ENCODE results near the gene DIO1. TPM values are rescaled to one million over a fixed set of nuclear protein-coding genes. Genes with fewer than 3 reads are reported as not detected.
"Not testable (repeated sequence)": the region's sequence is repeated elsewhere in the genome, so short reads cannot be mapped to it uniquely, and the experiment has no call there.

DIO1 gene
- total RNA-seq, 4 donors from 2014 or later = not detected

DNA sequence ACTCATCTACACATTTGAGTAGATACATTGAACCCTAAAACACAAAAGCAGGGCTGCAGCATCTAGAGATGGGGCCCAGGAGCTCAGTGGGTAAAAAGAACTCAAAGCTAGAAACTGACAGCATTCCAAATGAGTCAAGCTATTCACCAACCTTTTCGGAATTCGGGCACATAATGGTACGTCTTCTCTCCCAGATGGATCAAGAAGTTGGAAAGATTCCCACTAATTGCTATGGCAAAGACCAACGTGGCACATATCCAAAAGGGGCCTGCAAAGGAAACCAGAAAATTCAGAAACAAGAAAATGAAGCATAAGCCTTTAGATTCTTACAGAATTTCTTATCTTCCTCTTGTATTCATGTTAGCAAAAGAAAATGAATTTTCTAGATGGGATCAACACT, 22.8 kb upstream of the DIO1 start:
- Histone ChIP-seq H3K9me3 (no peaks in the 10 kb centered on the region), H3K4me3 (no peak overlapping the region), H3K4me1 (no peaks in the 10 kb centered on the region), H3K27me3 (no peaks in the 10 kb centered on the region), H3K36me3 (peaks cover 0 to 48% (median 16%) of the 10 kb centered on the region in 4 donors), H3K27ac (no peak overlapping the region)
- intact Hi-C loops (cut with DNase I; ENCODE audit: low total_unique reads) (no loop called here), in situ Hi-C loops (cut with MboI; ENCODE audit: low pct_ligation_motif_present in 1 of 4, low pct_unique_long_range_greater_than_20kb in 1 of 4, low sequenced_read_pairs in 3 of 4) (loop anchor here in 3 of 4 donors (10.0 to 25.0 kb wide), 3 partner anchors 84 to 166 kb away; no protein-coding TSS in a partner anchor)
- no peak for DNase-seq
- 56 to 85% methylated on average over 4 of the region's 4 CpGs for WGBS, 2 donors (ENCODE audit: low coverage in 1 of 2)
- TF ChIP-seq POLR2A (IDR thresholded peaks at IDR 0.05) (no peak), EP300 (IDR thresholded peaks at IDR 0.05; ENCODE audit: low read depth) (no peak), POLR2AphosphoS5 (IDR thresholded peaks at IDR 0.05) (no peak)
- TF ChIP-seq, protein P1, sequence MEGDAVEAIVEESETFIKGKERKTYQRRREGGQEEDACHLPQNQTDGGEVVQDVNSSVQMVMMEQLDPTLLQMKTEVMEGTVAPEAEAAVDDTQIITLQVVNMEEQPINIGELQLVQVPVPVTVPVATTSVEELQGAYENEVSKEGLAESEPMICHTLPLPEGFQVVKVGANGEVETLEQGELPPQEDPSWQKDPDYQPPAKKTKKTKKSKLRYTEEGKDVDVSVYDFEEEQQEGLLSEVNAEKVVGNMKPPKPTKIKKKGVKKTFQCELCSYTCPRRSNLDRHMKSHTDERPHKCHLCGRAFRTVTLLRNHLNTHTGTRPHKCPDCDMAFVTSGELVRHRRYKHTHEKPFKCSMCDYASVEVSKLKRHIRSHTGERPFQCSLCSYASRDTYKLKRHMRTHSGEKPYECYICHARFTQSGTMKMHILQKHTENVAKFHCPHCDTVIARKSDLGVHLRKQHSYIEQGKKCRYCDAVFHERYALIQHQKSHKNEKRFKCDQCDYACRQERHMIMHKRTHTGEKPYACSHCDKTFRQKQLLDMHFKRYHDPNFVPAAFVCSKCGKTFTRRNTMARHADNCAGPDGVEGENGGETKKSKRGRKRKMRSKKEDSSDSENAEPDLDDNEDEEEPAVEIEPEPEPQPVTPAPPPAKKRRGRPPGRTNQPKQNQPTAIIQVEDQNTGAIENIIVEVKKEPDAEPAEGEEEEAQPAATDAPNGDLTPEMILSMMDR (IDR thresholded peaks at IDR 0.05) = no peak

DNA sequence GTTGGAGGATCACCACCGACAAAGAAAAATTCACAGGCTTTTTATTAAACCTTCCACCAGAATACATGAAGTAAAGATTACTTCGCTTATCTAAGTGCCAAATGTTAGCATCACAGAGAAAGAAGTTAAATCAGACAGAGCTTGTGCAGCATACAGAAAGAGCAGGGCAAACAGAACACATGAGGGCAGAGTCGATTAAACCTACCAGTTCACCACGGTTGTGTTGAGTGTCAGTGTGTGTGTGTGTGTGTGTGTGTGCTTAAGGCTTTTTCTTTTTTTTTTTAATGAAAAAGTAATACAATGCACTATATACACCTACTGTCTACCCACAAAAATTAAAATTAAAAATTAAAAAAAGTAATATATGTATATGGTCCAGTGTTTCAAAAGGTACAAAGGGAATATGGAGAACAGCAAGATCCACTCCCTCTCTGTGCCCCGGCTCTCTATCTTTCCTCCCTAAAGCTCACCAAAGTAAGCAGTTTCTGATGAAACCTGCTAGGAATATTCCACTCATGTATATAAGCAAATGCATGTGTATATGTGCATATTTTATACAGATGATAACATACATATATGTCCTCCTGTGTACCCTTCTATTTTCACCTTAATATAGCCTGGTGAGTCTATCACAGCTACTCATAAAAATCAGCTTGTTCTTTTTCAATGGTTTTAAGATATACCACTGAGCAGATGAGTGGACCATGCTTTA, 22.1 kb upstream of the DIO1 start:
- Histone ChIP-seq H3K27me3 (no peaks in the 10 kb centered on the region), H3K9me3 (no peaks in the 10 kb centered on the region), H3K36me3 (peaks cover 0 to 49% (median 18%) of the 10 kb centered on the region in 4 donors), H3K4me1 (no peaks in the 10 kb centered on the region), H3K27ac (no peak overlapping the region), H3K4me3 (no peak overlapping the region)
- in situ Hi-C loops (cut with MboI; ENCODE audit: low pct_ligation_motif_present in 1 of 4, low pct_unique_long_range_greater_than_20kb in 1 of 4, low sequenced_read_pairs in 3 of 4) (loop anchor here in 3 of 4 donors (10.0 to 25.0 kb wide), 3 partner anchors 83 to 165 kb away; no protein-coding TSS in a partner anchor), intact Hi-C loops (cut with DNase I; ENCODE audit: low total_unique reads) (no loop called here)
- TF ChIP-seq POLR2AphosphoS5 (IDR thresholded peaks at IDR 0.05) = no peak
- TF ChIP-seq POLR2A (IDR thresholded peaks at IDR 0.05) = no peak
- TF ChIP-seq, protein P1 (IDR thresholded peaks at IDR 0.05) = no peak
- TF ChIP-seq EP300 (IDR thresholded peaks at IDR 0.05; ENCODE audit: low read depth) = no peak
- no peak for DNase-seq
- 66 to 70% methylated on average over 5 of the region's 5 CpGs for WGBS, 2 donors (ENCODE audit: low coverage in 1 of 2)

DNA sequence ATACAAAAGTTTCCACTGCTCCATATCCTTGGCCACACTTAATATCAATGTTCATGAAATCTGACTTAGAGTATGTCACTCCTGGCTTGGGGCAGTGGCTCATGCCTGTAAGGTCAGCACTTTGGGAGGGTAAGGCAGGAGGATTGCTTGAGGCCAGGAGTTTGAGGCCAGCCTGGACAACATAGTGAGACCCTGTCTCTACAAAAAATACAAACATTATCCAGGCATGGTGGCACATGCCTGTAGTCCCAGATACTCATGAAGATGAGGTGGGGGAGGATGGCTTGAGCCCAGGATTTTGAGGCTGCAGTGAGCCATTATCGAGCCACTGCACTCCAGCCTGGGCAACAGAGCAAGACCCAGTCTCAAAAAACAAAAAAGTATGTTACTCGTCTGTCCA, 18.8 kb upstream of the DIO1 start:
- 89 to 100% methylated on average over 2 of the region's 2 CpGs for WGBS, 2 donors (ENCODE audit: low coverage in 1 of 2)
- intact Hi-C loops (cut with DNase I; ENCODE audit: low total_unique reads); H3K27ac ChIP-seq; H3K27me3 ChIP-seq; DNase-seq; H3K9me3 ChIP-seq; H3K4me3 ChIP-seq; H3K4me1 ChIP-seq: not testable (repeated sequence)
- in situ Hi-C loops (cut with MboI; ENCODE audit: low pct_ligation_motif_present in 1 of 4, low pct_unique_long_range_greater_than_20kb in 1 of 4, low sequenced_read_pairs in 3 of 4) = loop anchor here in 1 of 4 donors (10.0 kb wide), 1 partner anchor 80 kb away; no protein-coding TSS in a partner anchor
- H3K36me3 ChIP-seq = peaks cover 0 to 51% (median 23%) of the 10 kb centered on the region in 4 donors

DNA sequence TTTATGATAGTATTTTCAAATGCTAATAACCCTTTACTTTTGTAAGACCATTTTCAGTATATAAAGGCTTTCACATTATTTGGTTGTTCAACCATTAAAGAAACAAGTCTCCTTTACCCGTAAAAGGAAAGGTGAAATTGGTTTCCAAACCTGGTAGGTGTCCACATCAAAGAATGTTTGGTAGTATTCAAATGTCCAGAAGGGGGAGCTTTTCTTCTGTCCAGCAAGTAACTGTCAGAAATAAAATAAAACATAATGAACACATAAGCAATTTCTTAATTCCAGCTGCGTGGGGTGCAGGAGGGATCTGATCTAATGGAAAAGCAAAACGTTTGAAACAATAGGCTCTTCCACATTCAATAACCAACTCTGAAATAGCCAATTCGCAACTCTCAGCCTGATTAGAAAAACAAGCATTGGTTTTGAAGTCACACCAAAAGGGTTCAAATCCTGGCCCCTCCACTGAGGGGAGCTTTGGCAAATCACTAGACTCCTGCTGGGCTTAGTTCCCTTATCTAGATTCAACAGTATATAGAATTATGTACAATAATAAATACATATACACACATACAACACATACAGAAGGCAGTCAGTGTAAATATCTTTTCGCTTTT, 15.4 kb upstream of the DIO1 start:
- 40 to 48% methylated on average over 4 to 5 of the region's 5 CpGs for WGBS, 2 donors (ENCODE audit: low coverage in 1 of 2)
- in situ Hi-C loops (cut with MboI; ENCODE audit: low pct_ligation_motif_present in 1 of 4, low pct_unique_long_range_greater_than_20kb in 1 of 4, low sequenced_read_pairs in 3 of 4) (loop anchor here in 1 of 4 donors (10.0 kb wide), 1 partner anchor 76 kb away; no protein-coding TSS in a partner anchor), intact Hi-C loops (cut with DNase I; ENCODE audit: low total_unique reads) (no loop called here)
- Histone ChIP-seq H3K4me3 (no peak overlapping the region), H3K27ac (no peak overlapping the region), H3K9me3 (no peaks in the 10 kb centered on the region), H3K4me1 (no peaks in the 10 kb centered on the region), H3K36me3 (peaks cover 0 to 40% (median 20%) of the 10 kb centered on the region in 4 donors), H3K27me3 (no peaks in the 10 kb centered on the region)
- TF ChIP-seq POLR2AphosphoS5 (IDR thresholded peaks at IDR 0.05) (no peak), EP300 (IDR thresholded peaks at IDR 0.05; ENCODE audit: low read depth) (no peak), POLR2A (IDR thresholded peaks at IDR 0.05) (no peak)
- TF ChIP-seq, protein P1 (IDR thresholded peaks at IDR 0.05) = peak; percentile 44 to 65 (median 58)
- no peak for DNase-seq

DNA sequence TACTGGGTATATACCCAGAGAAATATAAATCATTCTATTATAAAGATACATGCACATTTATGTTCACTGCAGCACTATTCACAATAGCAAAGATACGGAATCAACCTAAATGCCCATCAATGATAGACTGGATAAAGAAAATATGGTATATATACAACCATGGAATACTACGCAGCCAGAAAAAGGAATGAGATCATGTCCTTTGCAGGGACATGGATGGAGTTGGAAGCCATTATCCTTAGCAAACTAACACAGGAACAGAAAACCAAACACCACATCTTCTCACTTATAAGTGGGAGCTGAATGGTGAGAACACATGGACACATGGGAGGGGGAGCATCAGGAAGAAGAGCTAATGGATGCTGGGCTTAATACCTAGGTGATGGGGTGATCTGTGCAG, 12.1 kb upstream of the DIO1 start:
- H3K4me1 ChIP-seq; H3K27ac ChIP-seq; H3K27me3 ChIP-seq; H3K9me3 ChIP-seq; intact Hi-C loops (cut with DNase I; ENCODE audit: low total_unique reads); DNase-seq; H3K4me3 ChIP-seq: not testable (repeated sequence)
- peaks cover 0 to 23% (median 9%) of the 10 kb centered on the region in 4 donors for H3K36me3 ChIP-seq
- 77 to 100% methylated on average over 2 of the region's 2 CpGs for WGBS, 2 donors (ENCODE audit: low coverage in 1 of 2)
- in situ Hi-C loops (cut with MboI; ENCODE audit: low pct_ligation_motif_present in 1 of 4, low pct_unique_long_range_greater_than_20kb in 1 of 4, low sequenced_read_pairs in 3 of 4) = loop anchor here in 1 of 4 donors (10.0 kb wide), 1 partner anchor 73 kb away; no protein-coding TSS in a partner anchor

DNA sequence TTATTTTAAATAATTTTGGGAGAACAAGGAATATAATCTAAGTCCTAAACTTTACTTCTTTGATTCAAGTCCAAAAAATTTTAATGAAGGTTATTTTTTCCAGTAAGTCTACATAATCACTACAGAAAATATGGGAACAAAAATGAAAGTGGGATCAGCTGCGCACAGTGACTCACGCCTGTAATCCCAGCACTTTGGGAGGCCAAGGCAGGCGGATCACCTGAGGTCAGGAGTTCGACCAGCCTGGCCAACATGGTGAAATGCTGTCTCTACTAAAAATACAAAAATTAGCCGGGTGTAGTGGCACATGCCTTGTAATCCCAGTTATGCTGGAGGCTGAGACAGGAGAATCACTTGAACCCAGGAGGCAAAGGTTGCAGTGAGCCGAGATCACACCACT, 10.4 kb upstream of the DIO1 start:
- intact Hi-C loops (cut with DNase I; ENCODE audit: low total_unique reads) = not testable (repeated sequence)

More for the DNA sequence above, 10.4 kb upstream of the DIO1 start:
- in situ Hi-C loops (cut with MboI; ENCODE audit: low pct_ligation_motif_present in 1 of 4, low pct_unique_long_range_greater_than_20kb in 1 of 4, low sequenced_read_pairs in 3 of 4) = loop anchor here in 1 of 4 donors (10.0 kb wide), 1 partner anchor 71 kb away; no protein-coding TSS in a partner anchor
- not testable (repeated sequence) for H3K9me3 ChIP-seq, H3K27me3 ChIP-seq, H3K4me3 ChIP-seq, H3K4me1 ChIP-seq, DNase-seq, H3K27ac ChIP-seq
- peaks cover 0 to 12% (median 3%) of the 10 kb centered on the region in 4 donors for H3K36me3 ChIP-seq
- WGBS, 2 donors (ENCODE audit: low coverage in 1 of 2) = 92 to 96% methylated on average over 3 to 6 of the region's 6 CpGs

Measured in transverse colon (tissue), 4 donors.